ENCODE results near the gene RAMP1. TPM values are rescaled to one million over a fixed set of nuclear protein-coding genes. Genes with fewer than 3 reads are reported as not detected.

Gene RAMP1
- total RNA-seq, 1 donor from 2014 or later = 105 TPM

GRCh38 chr2:237892478-237892877, 33.1 kb downstream of the RAMP1 start:
- Mint-ChIP-seq H3K4me3 (ENCODE audit: low read depth) (no peak overlapping the region), H3K27ac (peak overlapping the region; percentile 32), H3K9me3 (ENCODE audit: low read depth) (no peaks in the 10 kb centered on the region), H3K4me1 (ENCODE audit: low read depth) (peaks cover 18% of the 10 kb centered on the region), H3K27me3 (no peaks in the 10 kb centered on the region), H3K36me3 (ENCODE audit: insufficient read depth) (peaks cover 23% of the 10 kb centered on the region)
- TF ChIP-seq, protein P1, sequence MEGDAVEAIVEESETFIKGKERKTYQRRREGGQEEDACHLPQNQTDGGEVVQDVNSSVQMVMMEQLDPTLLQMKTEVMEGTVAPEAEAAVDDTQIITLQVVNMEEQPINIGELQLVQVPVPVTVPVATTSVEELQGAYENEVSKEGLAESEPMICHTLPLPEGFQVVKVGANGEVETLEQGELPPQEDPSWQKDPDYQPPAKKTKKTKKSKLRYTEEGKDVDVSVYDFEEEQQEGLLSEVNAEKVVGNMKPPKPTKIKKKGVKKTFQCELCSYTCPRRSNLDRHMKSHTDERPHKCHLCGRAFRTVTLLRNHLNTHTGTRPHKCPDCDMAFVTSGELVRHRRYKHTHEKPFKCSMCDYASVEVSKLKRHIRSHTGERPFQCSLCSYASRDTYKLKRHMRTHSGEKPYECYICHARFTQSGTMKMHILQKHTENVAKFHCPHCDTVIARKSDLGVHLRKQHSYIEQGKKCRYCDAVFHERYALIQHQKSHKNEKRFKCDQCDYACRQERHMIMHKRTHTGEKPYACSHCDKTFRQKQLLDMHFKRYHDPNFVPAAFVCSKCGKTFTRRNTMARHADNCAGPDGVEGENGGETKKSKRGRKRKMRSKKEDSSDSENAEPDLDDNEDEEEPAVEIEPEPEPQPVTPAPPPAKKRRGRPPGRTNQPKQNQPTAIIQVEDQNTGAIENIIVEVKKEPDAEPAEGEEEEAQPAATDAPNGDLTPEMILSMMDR (IDR thresholded peaks at IDR 0.05; ENCODE audit: unreplicated experiment) = no peak
- no peak for DNase-seq (ENCODE audit: low spot score, unreplicated experiment)

DNA sequence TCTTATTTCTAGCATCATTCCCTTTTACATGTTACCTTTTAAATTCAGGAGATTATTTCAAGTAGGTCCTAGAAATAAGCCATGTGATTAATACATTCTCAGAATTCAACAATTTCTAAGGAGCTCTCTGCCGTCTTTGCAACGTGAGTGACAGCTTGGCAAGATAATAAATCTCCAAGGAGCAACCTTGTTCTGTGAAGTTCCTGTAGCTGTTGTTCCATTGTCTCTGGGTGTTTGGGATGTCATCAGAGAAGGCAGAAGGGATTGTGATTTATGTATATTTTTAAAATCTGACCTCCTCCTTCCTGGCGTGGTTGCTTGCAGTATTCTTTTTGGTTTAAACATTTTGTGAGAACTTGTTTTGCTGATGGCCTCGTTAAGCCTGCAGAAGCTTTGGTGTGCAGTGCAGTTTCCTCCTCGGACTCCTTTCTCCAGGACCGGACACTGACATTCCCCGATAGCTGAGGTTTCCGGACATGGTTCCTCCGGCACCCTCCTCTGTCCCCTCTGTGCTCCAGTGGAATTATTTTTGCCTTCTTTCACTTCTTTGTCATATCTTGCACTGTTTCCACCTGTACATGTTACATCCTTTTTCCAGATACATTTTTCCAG, 33.7 kb downstream of the RAMP1 start:
- TF ChIP-seq, protein P1 (IDR thresholded peaks at IDR 0.05; ENCODE audit: unreplicated experiment) = no peak
- Mint-ChIP-seq H3K36me3 (ENCODE audit: insufficient read depth) (peaks cover 19% of the 10 kb centered on the region), H3K27ac (peak overlapping the region; percentile 32), H3K9me3 (ENCODE audit: low read depth) (no peaks in the 10 kb centered on the region), H3K27me3 (no peaks in the 10 kb centered on the region), H3K4me1 (ENCODE audit: low read depth) (peaks cover 19% of the 10 kb centered on the region), H3K4me3 (ENCODE audit: low read depth) (no peak overlapping the region)
- DNase-seq (ENCODE audit: low spot score, unreplicated experiment) = no peak

GRCh38 chr2:237894396-237894979, 35.1 kb downstream of the RAMP1 start:
- no peak overlapping the region for H3K27ac Mint-ChIP-seq

GRCh38 chr2:237894986-237895543, 35.6 kb downstream of the RAMP1 start:
- Mint-ChIP-seq H3K36me3 (ENCODE audit: insufficient read depth) (peaks cover 15% of the 10 kb centered on the region), H3K4me3 (ENCODE audit: low read depth) (no peak overlapping the region), H3K9me3 (ENCODE audit: low read depth) (no peaks in the 10 kb centered on the region), H3K27me3 (no peaks in the 10 kb centered on the region), H3K4me1 (ENCODE audit: low read depth) (peaks cover 32% of the 10 kb centered on the region), H3K27ac (no peak overlapping the region)
- DNase-seq (ENCODE audit: low spot score, unreplicated experiment) = peak; percentile 7
- TF ChIP-seq, protein P1 (IDR thresholded peaks at IDR 0.05; ENCODE audit: unreplicated experiment) = no peak

More at GRCh38 chr2:237894396-237894979, 35.1 kb downstream of the RAMP1 start:
- H3K27me3 Mint-ChIP-seq = no peaks in the 10 kb centered on the region
- peaks cover 15% of the 10 kb centered on the region for H3K36me3 Mint-ChIP-seq (ENCODE audit: insufficient read depth)
- peaks cover 31% of the 10 kb centered on the region for H3K4me1 Mint-ChIP-seq (ENCODE audit: low read depth)
- H3K9me3 Mint-ChIP-seq (ENCODE audit: low read depth) = no peaks in the 10 kb centered on the region
- no peak overlapping the region for H3K4me3 Mint-ChIP-seq (ENCODE audit: low read depth)
- TF ChIP-seq, protein P1 (IDR thresholded peaks at IDR 0.05; ENCODE audit: unreplicated experiment) = no peak
- no peak for DNase-seq (ENCODE audit: low spot score, unreplicated experiment)

DNA sequence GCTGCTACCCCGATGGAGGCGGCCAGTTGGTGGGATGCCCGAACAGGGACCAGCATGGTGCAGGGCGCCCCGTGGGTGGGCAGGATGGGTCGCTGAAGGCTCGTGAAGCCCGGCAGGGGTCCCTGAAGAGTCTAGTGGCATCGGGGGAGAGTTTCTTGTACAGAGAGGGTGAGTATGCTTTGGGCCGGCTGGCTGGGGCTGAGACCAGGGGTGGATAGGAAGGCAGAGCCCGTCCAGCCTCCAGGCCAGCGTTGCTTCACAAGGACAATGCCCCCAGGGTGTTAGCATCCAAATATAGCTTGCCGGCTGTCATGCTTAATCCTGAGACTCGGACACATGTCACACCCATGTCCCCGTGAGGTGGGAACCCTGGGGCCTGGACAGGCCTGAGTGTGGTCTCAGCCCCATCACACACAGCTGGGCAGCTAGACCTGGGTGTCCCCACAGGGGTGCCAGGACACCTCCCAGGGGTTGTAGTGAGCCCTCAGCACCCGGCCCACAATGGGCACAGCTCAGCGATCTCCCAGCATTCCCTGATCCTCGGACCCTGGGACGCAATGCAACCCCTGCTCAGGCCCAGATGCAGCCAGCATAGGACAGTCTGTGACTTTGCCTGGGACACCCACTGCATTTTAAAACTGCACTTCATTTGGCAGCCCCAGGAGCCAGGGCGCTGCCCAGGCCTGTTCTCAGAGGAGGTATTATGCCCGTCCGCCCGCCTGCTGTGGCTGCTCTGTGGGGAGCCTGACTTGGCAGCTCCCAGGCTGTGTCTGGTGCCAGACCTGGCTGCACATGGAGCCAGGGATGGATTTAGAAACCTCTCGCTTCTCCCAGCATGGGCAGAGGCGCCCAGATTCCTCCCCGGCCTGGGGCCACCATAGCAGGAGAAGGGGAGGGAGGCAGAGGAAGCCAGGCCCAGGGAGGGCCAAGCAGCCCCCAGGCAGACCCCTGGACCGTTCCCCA, 36.4 kb downstream of the RAMP1 start:
- H3K27ac Mint-ChIP-seq = no peak overlapping the region
- no peaks in the 10 kb centered on the region for H3K9me3 Mint-ChIP-seq (ENCODE audit: low read depth)
- no peak overlapping the region for H3K4me3 Mint-ChIP-seq (ENCODE audit: low read depth)
- H3K36me3 Mint-ChIP-seq (ENCODE audit: insufficient read depth) = peaks cover 11% of the 10 kb centered on the region
- DNase-seq (ENCODE audit: low spot score, unreplicated experiment) = no peak
- no peaks in the 10 kb centered on the region for H3K27me3 Mint-ChIP-seq
- H3K4me1 Mint-ChIP-seq (ENCODE audit: low read depth) = peaks cover 29% of the 10 kb centered on the region
- TF ChIP-seq, protein P1 (IDR thresholded peaks at IDR 0.05; ENCODE audit: unreplicated experiment) = no peak
